22Rv1 (cell line): ENCODE measurements around the gene SPANXA1.
"Not testable (repeated sequence)": the region's sequence is repeated elsewhere in the genome, so short reads cannot be mapped to it uniquely, and the experiment has no call there.

Source experiments
- H3K27ac ChIP-seq: fragments of 450-650 bp; 2 replicates; pipeline ENCODE4 v1.5.1; 2017
- CTCF ChIP-seq: fragments of 450-650 bp; IDR thresholded peaks from 2 replicates; pipeline ENCODE4 v1.5.1; 2017; ENCODE audit warnings: mild to moderate bottlenecking
- ZFX ChIP-seq: fragments of 450-650 bp; IDR thresholded peaks from 2 replicates; pipeline ENCODE4 v1.6.1; 2017; ENCODE audit warnings: antibody characterized with exemption, borderline replicate concordance

The SPANXA1 gene, protein sequence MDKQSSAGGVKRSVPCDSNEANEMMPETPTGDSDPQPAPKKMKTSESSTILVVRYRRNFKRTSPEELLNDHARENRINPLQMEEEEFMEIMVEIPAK

DNA sequence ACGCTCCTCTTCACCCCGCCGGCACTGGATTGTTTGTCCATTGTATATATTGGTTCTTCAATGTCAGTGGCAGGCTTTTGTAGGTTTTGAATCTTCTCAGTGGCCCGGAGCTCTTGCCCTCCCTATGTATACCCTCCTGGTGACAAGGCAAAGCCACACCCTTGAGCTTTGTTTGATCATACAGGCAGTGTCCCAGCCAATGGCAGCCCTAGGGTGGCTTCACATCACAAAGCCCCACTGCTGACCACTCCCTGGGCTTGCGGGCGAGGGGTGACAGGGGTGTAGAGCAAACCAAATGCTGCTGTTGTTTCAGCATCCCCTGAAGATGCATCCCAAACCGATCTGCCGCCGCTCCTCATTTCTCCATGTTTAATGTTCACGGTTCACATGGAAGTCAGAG, at the start of gene SPANXA1:
TSS of gene SPANXA1 (minus strand) at position 101 of the 400 bp plus-strand sequence. CDS start at position 41, 60 bp downstream.
- not testable (repeated sequence) for H3K27ac ChIP-seq

DNA sequence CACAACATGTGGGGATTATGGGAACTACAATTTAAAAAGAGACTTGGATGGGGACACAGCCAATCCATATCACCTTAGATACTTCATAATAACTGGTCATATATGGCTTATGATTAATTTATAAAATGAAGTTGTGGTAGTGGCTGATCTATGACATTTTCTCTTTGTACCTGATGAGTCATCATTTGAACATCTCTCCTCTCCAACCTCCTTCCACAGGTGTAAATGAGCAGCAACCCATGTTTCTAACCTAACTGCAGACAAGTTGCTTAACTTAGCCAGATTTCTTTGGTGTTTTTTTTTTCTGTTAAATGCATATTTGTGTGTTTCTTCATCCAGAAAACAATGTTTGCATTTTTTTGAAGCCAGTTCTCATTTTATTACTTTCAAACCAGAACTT, 47.6 kb upstream of the SPANXA1 start:
- TF ChIP-seq ZFX (no peak), CTCF (no peak)
- H3K27ac ChIP-seq, result no peak overlapping the region

GRCh38 chrX:141619336-141619735, 34.8 kb upstream of the SPANXA1 start:
- no peak for TF ChIP-seq CTCF
- no peak for TF ChIP-seq ZFX
- H3K27ac ChIP-seq, result no peak overlapping the region

GRCh38 chrX:141609111-141609510, 24.6 kb upstream of the SPANXA1 start:
- TF ChIP-seq CTCF (no peak), ZFX (no peak)
- no peak overlapping the region for H3K27ac ChIP-seq

DNA sequence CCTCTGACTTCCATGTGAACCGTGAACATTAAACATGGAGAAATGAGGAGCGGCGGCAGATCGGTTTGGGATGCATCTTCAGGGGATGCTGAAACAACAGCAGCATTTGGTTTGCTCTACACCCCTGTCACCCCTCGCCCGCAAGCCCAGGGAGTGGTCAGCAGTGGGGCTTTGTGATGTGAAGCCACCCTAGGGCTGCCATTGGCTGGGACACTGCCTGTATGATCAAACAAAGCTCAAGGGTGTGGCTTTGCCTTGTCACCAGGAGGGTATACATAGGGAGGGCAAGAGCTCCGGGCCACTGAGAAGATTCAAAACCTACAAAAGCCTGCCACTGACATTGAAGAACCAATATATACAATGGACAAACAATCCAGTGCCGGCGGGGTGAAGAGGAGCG, 4.9 kb upstream of the SPANXA1 start, which contains the start of gene SPANXA2:
TSS of gene SPANXA2 (plus strand) at position 301 of the 400 bp plus-strand sequence. CDS start at position 361, 60 bp downstream.
- H3K27ac ChIP-seq, result not testable (repeated sequence)

DNA sequence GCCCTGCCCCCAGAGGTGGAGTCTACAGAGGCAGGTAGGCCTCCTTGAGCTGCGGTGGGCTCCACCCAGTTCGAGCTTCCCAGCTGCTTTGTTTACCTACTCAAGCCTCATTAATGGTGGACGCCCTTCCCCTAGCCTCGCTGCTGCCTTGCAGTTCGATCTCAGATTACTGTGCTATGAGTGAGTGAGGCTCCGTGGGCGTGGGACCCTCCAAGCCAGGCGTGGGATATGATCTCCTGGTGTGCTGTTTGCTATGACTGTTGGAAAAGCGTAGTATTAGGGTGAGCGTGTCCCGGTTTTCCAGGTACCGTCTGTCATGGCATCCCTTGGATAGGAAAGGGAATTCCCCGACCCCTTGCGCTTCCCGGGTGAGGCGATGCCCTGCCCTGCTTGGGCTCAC, 42.0 kb downstream of the SPANXA1 start:
- H3K27ac ChIP-seq, result not testable (repeated sequence)
